Thyroid gland (tissue), 4 donors: Measurements from ENCODE around the gene LAMA2.

Experiments
- CTCF ChIP-seq, 6 experiments: fragments of 200-600 bp in 3 of 6; fragments of 450-650 bp in 3 of 6; sonication (generic) in 3 of 6; IDR thresholded peaks; one replicate each; pipeline ENCODE4 v1.5.1; 2016 to 2019; ENCODE audit warnings: antibody characterized with exemption in 6 of 6, mild to moderate bottlenecking in 2 of 6, inconsistent platforms in 1 of 6, moderate library complexity in 1 of 6
- POLR2A ChIP-seq, 2 donors: fragments of 450-650 bp; IDR thresholded peaks; one replicate each; pipeline ENCODE4 v1.6.1; 2017; ENCODE audit warnings: antibody characterized with exemption in 2 of 2, mild to moderate bottlenecking in 2 of 2, moderate library complexity in 1 of 2

DNA sequence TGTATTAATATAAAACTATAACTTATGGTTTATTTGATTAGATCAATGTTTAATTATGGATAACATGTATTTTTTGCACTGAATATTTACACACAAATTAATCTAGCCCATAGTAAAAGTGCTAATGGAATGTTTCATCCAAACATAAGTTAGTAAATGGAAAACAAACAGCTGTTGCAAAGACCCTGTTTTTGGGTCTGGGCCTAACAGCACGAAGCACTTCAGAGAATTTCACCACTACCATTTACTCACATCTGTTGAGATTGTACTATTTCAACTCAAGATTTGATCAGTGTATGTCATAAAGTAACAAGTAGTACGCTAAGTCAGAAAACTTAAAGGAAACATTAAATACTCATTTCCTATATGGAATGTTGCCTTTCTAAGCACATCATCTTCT, 359.6 kb downstream of the LAMA2 start:
- TF ChIP-seq CTCF (IDR thresholded peaks at IDR 0.05) (no peak), POLR2A (IDR thresholded peaks at IDR 0.05) (no peak)
